Testis (tissue), 3 donors: ENCODE results near the gene VDAC2. TPM values are rescaled to one million over a fixed set of nuclear protein-coding genes. Genes with fewer than 3 reads are reported as not detected.
"Not testable (repeated sequence)": the region's sequence is repeated elsewhere in the genome, so short reads cannot be mapped to it uniquely, and the experiment has no call there.

Experiments
- DNase-seq: peaks from one replicate; pipeline ENCODE4 v3.0.0-alpha.2; 2019
- H3K27ac ChIP-seq, 2 donors: fragments of 200-600 bp; sonication (generic); one replicate each; pipeline ENCODE4 v1.5.1; 2019
- H3K27me3 ChIP-seq: fragments of 200-600 bp; sonication (generic); one replicate; pipeline ENCODE4 v1.5.1; 2019
- H3K36me3 ChIP-seq: fragments of 200-600 bp; sonication (generic); one replicate; pipeline ENCODE4 v1.5.1; 2017; ENCODE audit warnings: low read depth; ENCODE audit errors: missing control alignments
- H3K4me1 ChIP-seq: fragments of 200-600 bp; sonication (generic); one replicate; pipeline ENCODE4 v1.5.1; 2019
- H3K4me3 ChIP-seq, 2 donors: fragments of 200-600 bp; sonication (generic); one replicate each; pipeline ENCODE4 v1.5.1; 2017 to 2019
- H3K9me3 ChIP-seq: fragments of 200-600 bp; sonication (generic); one replicate; pipeline ENCODE4 v1.5.1; 2017
- POLR2A ChIP-seq: fragments of 450-650 bp; IDR thresholded peaks from one replicate; pipeline ENCODE4 v1.6.1; 2017; ENCODE audit warnings: antibody characterized with exemption, mild to moderate bottlenecking, moderate library complexity
- WGBS, 2 donors: methylation state at CpG; one replicate each; pipeline ENCODE4 v1.1.5; 2018; 5-methylcytosine and 5-hydroxymethylcytosine counted together
- intact Hi-C: fragments of 100-400 bp; cut with DNase I; formaldehyde crosslinking; loops from one replicate; pipeline ENCODE4 v1.15.1; 2023; ENCODE audit warnings: low total_unique reads
- polyA plus RNA-seq: library from polyadenylated mRNA; stranded (reverse); fragments of 350-450 nt; fragmentation: Illumina TruSeq; extraction: RNeasy Lipid Tissue Mini Kit (QIAGEN cat#74804); gene quantifications from one replicate; pipeline ENCODE4 v1.2.3, GENCODE V29; 2014; ENCODE audit warnings: low read depth, low replicate concordance; ENCODE audit not compliant: insufficient read depth
- total RNA-seq, 2 donors: library from RNA; depleted of rRNA; stranded (reverse); fragments of >200 nt; gene quantifications; one replicate each; pipeline ENCODE4 v1.2.3, GENCODE V29; 2016
- TF ChIP-seq, protein P1 (sequence below), 3 experiments: fragments of 450-650 bp in 2 of 3; fragments of 200-600 bp in 1 of 3; sonication (generic) in 1 of 3; IDR thresholded peaks; one replicate each; pipeline ENCODE4 v1.5.1; 2016 to 2019; ENCODE audit warnings: antibody characterized with exemption in 3 of 3, mild to moderate bottlenecking in 2 of 3, moderate library complexity in 1 of 3

Gene VDAC2
- total and polyA plus RNA-seq, 3 donors from 2014 or later = 105 to 234 (median 111) TPM

DNA sequence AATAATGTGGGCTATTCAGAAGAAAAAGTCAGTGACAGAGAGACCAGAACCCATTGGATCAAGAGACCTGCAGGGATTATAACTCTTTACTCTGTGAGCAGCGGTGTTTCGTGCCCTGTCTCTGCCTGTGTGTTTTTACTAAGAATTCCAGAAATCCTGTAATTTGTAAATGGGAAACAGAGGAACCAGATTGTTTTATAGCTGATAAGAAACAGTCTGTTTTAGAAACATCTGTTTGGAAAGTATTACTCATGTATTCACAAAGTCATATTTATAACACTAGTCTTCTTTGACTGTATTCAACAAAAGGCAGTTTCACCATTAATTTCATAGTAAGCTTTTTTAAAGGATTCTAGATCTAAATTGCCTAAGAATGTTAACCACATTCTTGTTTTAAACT, 30.0 kb upstream of the VDAC2 start:
- Histone ChIP-seq H3K36me3 (peaks cover 2% of the 10 kb centered on the region), H3K27ac (peak overlapping the region in 1 of 2 donors; percentile 20), H3K4me1 (peaks cover 4% of the 10 kb centered on the region), H3K9me3 (no peaks in the 10 kb centered on the region), H3K4me3 (no peak overlapping the region), H3K27me3 (no peaks in the 10 kb centered on the region)
- DNase-seq = no peak
- TF ChIP-seq, protein P1, sequence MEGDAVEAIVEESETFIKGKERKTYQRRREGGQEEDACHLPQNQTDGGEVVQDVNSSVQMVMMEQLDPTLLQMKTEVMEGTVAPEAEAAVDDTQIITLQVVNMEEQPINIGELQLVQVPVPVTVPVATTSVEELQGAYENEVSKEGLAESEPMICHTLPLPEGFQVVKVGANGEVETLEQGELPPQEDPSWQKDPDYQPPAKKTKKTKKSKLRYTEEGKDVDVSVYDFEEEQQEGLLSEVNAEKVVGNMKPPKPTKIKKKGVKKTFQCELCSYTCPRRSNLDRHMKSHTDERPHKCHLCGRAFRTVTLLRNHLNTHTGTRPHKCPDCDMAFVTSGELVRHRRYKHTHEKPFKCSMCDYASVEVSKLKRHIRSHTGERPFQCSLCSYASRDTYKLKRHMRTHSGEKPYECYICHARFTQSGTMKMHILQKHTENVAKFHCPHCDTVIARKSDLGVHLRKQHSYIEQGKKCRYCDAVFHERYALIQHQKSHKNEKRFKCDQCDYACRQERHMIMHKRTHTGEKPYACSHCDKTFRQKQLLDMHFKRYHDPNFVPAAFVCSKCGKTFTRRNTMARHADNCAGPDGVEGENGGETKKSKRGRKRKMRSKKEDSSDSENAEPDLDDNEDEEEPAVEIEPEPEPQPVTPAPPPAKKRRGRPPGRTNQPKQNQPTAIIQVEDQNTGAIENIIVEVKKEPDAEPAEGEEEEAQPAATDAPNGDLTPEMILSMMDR (IDR thresholded peaks at IDR 0.05) = no peak
- TF ChIP-seq POLR2A = no peak
- intact Hi-C loops = no loop called here
- 48 to 69% methylated on average over 2 of the region's 2 CpGs for WGBS, 2 donors

DNA sequence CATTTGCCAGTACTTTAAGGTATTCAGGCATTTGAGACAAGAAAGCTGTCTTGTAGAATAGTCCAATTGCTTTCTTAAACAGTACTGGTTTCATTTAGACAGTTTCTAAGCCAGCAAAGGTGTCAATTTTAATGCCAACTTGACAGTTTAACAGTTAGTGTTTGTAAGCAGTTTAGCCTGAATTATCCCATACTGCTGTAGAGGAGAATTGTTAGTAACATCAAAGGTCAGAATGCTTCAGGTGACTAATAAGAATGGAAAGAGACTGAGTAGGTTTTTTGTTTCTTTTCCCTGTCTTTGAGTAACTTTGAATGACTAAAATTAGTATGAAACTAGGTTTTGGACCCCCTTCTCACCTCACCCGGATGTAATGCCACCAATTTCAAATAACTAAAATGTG, 29.5 kb upstream of the VDAC2 start:
- no peaks in the 10 kb centered on the region for H3K9me3 ChIP-seq
- 84 to 100% methylated on average over 1 of the region's 1 CpG for WGBS, 2 donors
- H3K36me3 ChIP-seq = peaks cover 2% of the 10 kb centered on the region
- H3K4me3 ChIP-seq = no peak overlapping the region
- peaks cover 4% of the 10 kb centered on the region for H3K4me1 ChIP-seq
- no peaks in the 10 kb centered on the region for H3K27me3 ChIP-seq
- no peak for DNase-seq
- intact Hi-C loops = no loop called here
- no peak for TF ChIP-seq POLR2A
- TF ChIP-seq, protein P1 (IDR thresholded peaks at IDR 0.05) = no peak
- H3K27ac ChIP-seq = no peak overlapping the region

DNA sequence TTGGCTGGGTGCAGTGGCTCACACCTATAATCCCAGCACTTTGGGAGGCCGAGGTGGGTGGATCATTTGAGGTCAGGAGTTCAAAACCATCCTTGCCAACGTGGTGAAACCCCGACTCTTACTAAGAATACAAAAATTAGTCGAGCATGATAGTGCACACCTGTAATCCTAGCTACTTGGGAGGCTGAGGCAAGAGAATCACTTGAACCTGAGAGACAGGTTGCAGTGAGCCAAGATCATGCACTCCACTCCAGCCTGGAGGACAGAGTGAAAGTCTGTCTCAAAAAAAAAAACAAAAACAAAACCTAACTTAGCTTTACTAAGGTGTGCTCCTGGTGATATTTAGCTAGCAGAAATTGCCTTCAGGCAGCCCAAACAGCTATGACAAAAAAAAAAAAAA, 24.3 kb upstream of the VDAC2 start:
- TF ChIP-seq, protein P1 (IDR thresholded peaks at IDR 0.05) = no peak
- no peak for TF ChIP-seq POLR2A
- WGBS, 2 donors = 75 to 78% methylated on average over 4 of the region's 4 CpGs
- Histone ChIP-seq H3K9me3 (no peaks in the 10 kb centered on the region), H3K4me1 (no peaks in the 10 kb centered on the region), H3K27me3 (no peaks in the 10 kb centered on the region), H3K36me3 (no peaks in the 10 kb centered on the region), H3K27ac (no peak overlapping the region), H3K4me3 (no peak overlapping the region)
- intact Hi-C loops = no loop called here
- DNase-seq = no peak

DNA sequence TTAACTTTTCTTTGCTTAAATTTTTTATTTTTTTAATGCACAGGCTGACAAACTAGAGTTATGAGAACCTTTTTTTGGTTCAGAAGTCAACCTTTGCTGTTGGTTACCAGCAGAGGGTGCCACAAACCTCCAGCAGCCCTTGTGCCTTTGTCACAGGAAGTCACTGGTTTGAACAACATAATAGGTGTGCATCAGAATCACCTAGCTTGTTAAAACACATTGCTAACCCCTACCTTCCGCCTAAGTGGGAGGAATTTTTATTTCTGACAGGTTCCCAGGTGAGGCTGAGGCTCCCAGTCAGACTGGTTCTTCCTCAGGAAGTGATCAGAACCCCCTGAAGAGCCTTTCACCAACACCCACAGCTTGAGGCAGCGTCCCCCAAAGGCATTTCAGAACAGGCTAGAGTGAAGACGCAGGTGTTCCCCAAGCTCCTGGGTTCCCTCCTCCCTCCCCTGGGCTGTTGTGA, 22.6 kb upstream of the VDAC2 start:
- intact Hi-C loops = no loop called here
- Histone ChIP-seq H3K27ac (no peak overlapping the region), H3K36me3 (no peaks in the 10 kb centered on the region), H3K4me1 (no peaks in the 10 kb centered on the region), H3K27me3 (no peaks in the 10 kb centered on the region), H3K4me3 (no peak overlapping the region), H3K9me3 (no peaks in the 10 kb centered on the region)
- no peak for TF ChIP-seq POLR2A
- TF ChIP-seq, protein P1 (IDR thresholded peaks at IDR 0.05) = peak in 2 of 3 experiments; percentile 37 to 52
- peak; percentile 48 for DNase-seq
- WGBS, 2 donors = 80 to 97% methylated on average over 3 of the region's 3 CpGs

DNA sequence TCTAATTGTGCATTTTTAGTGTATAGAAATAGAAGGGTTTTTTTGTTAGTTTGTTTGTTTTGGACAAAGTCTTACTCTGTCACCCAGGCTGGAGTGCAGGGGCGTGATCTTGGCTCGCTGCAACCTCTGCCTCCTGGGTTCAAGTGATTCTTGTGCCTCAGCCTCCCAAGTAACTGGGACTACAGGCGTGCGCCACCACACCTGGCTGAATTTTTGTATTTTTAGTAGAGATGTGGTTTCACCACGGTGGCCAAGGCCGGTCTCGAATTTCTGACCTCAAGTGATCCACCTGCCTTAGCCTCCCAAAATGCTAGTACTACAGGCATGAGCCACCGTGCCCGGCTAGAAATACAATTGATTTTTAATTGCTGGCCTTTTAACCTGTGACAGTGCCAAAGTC, 22.1 kb upstream of the VDAC2 start:
- H3K4me3 ChIP-seq, H3K27me3 ChIP-seq, H3K27ac ChIP-seq, intact Hi-C loops, H3K4me1 ChIP-seq, H3K36me3 ChIP-seq, DNase-seq, H3K9me3 ChIP-seq: not testable (repeated sequence)
- 94 to 96% methylated on average over 9 of the region's 9 CpGs for WGBS, 2 donors
